Measurements from ENCODE around the gene PRUNE2. TPM values are rescaled to one million over a fixed set of nuclear protein-coding genes. Genes with fewer than 3 reads are reported as not detected.

The PRUNE2 gene
- total RNA-seq, 2 experiments from 2014 or later = 0.38 to 0.44 TPM

DNA sequence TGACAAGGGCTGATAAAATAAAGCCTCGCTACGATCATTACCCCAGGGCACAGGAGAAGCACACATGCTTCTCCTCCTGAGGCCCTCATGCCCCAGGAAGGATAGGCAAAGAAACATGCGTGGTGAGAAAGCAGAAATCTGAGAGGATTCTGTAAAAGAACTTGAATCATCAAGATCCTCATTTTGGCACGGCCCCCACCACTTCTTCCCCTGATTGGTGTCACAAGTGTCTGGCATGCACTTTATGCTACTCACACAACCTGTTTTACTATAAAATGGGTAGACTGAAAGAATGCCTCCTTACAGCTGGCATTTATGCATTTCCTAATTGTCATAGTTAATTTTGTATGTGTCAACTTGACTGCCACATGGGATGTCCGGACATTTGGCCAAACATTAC lies 109.6 kb downstream of the PRUNE2 start:
- Histone ChIP-seq H2AFZ (ENCODE audit: low read length) (no peak overlapping the region), H3K4me3 (ENCODE audit: low read depth, low read length, poor library complexity, severe bottlenecking) (no peak overlapping the region), H4K20me1 (ENCODE audit: insufficient read depth, low read length) (no peaks in the 10 kb centered on the region), H3K36me3 (ENCODE audit: insufficient read depth, low read length) (no peaks in the 10 kb centered on the region), H3K27ac (ENCODE audit: low read depth, low read length, poor library complexity, severe bottlenecking) (no peak overlapping the region), H3K4me1 (ENCODE audit: insufficient read depth, low read length, poor library complexity, severe bottlenecking) (no peaks in the 10 kb centered on the region), H3K79me2 (ENCODE audit: insufficient read depth, low read depth, low read length) (no peaks in the 10 kb centered on the region), H3K9me3 (ENCODE audit: low read length) (no peaks in the 10 kb centered on the region), H3K4me2 (ENCODE audit: low read length) (no peak overlapping the region), H3K9me2 (ENCODE audit: insufficient read depth, low read length) (no peaks in the 10 kb centered on the region)
- no peak for TF ChIP-seq EZH2phosphoT487 (IDR thresholded peaks at IDR 0.05; ENCODE audit: borderline replicate concordance, low read depth, low read length)
- intact Hi-C loops (cut with micrococcal nuclease; ENCODE audit: unreplicated experiment) = no loop called here
- POLR2A ChIA-PET = interaction anchor here (0.6 kb wide), 1 partner anchor 77 kb away, joined by 4 read pairs; no protein-coding TSS in a partner anchor
- CTCF ChIA-PET (ENCODE audit: unreplicated experiment) = no interaction called here
- DNase-seq (ENCODE audit: low spot score) = no peak
- no TSS peak for BruUV-seq (replicated peaks)

DNA sequence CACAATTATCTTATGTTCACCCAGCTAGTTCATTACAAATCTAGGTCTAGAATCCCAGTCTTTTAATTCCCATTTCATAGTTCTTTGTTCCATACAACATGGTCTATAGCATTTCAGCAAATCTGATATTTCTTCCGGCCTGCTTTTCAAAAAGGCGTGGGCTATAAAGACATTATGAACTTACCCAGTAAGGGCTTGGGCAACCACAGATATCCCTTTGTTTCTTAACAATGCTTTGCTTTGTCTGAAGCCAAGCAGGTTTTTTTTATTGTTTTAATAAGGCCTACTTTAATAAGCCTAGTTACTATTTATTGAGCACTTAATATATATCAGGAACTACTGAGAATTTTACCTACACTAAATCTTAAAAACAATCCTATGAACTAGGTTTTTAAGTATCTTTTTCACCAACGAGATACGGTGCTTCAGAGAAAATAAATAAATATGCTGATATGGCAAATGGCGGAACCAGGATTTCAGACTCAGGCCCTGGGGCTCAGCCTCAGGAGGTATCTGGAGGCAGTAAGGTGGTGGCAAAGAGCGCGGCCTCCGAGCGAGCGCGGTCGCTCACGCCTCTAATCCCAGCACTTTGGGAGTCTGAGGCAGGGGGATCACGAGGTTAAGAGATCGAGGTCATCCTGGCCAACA lies 112.0 kb downstream of the PRUNE2 start:
- H3K9me3 ChIP-seq (ENCODE audit: low read length) = no peaks in the 10 kb centered on the region
- POLR2A ChIA-PET = interaction anchor here (0.6 kb wide), 1 partner anchor 19 kb away, joined by 3 read pairs; no protein-coding TSS in a partner anchor
- TF ChIP-seq, protein P1, sequence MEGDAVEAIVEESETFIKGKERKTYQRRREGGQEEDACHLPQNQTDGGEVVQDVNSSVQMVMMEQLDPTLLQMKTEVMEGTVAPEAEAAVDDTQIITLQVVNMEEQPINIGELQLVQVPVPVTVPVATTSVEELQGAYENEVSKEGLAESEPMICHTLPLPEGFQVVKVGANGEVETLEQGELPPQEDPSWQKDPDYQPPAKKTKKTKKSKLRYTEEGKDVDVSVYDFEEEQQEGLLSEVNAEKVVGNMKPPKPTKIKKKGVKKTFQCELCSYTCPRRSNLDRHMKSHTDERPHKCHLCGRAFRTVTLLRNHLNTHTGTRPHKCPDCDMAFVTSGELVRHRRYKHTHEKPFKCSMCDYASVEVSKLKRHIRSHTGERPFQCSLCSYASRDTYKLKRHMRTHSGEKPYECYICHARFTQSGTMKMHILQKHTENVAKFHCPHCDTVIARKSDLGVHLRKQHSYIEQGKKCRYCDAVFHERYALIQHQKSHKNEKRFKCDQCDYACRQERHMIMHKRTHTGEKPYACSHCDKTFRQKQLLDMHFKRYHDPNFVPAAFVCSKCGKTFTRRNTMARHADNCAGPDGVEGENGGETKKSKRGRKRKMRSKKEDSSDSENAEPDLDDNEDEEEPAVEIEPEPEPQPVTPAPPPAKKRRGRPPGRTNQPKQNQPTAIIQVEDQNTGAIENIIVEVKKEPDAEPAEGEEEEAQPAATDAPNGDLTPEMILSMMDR (conservative IDR thresholded peaks at IDR 0.05; ENCODE audit: low read length) = no peak
- TF ChIP-seq EZH2phosphoT487 (IDR thresholded peaks at IDR 0.05; ENCODE audit: borderline replicate concordance, low read depth, low read length) = no peak
- H3K9me2 ChIP-seq (ENCODE audit: insufficient read depth, low read length) = no peaks in the 10 kb centered on the region
- DNase-seq (ENCODE audit: low spot score) = no peak
- no TSS peak for BruUV-seq (replicated peaks)
- H3K36me3 ChIP-seq (ENCODE audit: insufficient read depth, low read length) = no peaks in the 10 kb centered on the region
- no peak overlapping the region for H2AFZ ChIP-seq (ENCODE audit: low read length)
- CTCF ChIA-PET (ENCODE audit: unreplicated experiment) = no interaction called here
- intact Hi-C loops (cut with micrococcal nuclease; ENCODE audit: unreplicated experiment) = no loop called here
- H3K4me2 ChIP-seq (ENCODE audit: low read length) = no peak overlapping the region
- H3K79me2 ChIP-seq (ENCODE audit: insufficient read depth, low read depth, low read length) = no peaks in the 10 kb centered on the region
- no peaks in the 10 kb centered on the region for H4K20me1 ChIP-seq (ENCODE audit: insufficient read depth, low read length)
- no peak overlapping the region for H3K4me3 ChIP-seq (ENCODE audit: low read depth, low read length, poor library complexity, severe bottlenecking)
- no peaks in the 10 kb centered on the region for H3K4me1 ChIP-seq (ENCODE audit: insufficient read depth, low read length, poor library complexity, severe bottlenecking)
- H3K27ac ChIP-seq (ENCODE audit: low read depth, low read length, poor library complexity, severe bottlenecking) = no peak overlapping the region

DNA sequence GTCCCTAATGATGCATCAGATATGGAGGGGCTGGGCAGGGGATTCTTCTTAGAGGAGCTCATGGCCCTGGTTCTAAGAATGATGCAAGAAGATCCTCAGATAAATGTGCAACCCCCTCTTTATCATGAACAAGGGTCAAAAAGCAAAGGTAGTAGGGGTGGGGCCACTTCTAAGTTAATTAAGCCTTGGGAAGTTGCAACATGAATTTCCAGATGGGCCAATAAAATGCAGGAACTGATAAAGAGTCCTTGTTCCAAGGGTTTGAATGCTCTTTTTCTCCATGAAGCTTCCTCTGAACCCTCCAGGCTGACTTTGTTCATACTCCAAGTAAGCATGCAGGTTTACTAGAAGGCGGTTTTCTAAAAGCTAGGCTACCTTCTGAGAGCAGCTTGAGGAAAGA lies 116.1 kb downstream of the PRUNE2 start:
- no peak overlapping the region for H2AFZ ChIP-seq (ENCODE audit: low read length)
- no peak overlapping the region for H3K4me2 ChIP-seq (ENCODE audit: low read length)
- intact Hi-C loops (cut with micrococcal nuclease; ENCODE audit: unreplicated experiment) = no loop called here
- no peak for DNase-seq (ENCODE audit: low spot score)
- H3K9me2 ChIP-seq (ENCODE audit: insufficient read depth, low read length) = no peaks in the 10 kb centered on the region
- no peaks in the 10 kb centered on the region for H3K36me3 ChIP-seq (ENCODE audit: insufficient read depth, low read length)
- ChIA-PET CTCF (ENCODE audit: unreplicated experiment) (no interaction called here), POLR2A (no interaction called here)
- H3K9me3 ChIP-seq (ENCODE audit: low read length) = no peaks in the 10 kb centered on the region
- H3K4me3 ChIP-seq (ENCODE audit: low read depth, low read length, poor library complexity, severe bottlenecking) = no peak overlapping the region
- no peak overlapping the region for H3K27ac ChIP-seq (ENCODE audit: low read depth, low read length, poor library complexity, severe bottlenecking)
- H3K4me1 ChIP-seq (ENCODE audit: insufficient read depth, low read length, poor library complexity, severe bottlenecking) = no peaks in the 10 kb centered on the region
- TF ChIP-seq, protein P1 (conservative IDR thresholded peaks at IDR 0.05; ENCODE audit: low read length) = no peak
- TF ChIP-seq EZH2phosphoT487 (IDR thresholded peaks at IDR 0.05; ENCODE audit: borderline replicate concordance, low read depth, low read length) = no peak
- no TSS peak for BruUV-seq (replicated peaks)
- no peaks in the 10 kb centered on the region for H3K79me2 ChIP-seq (ENCODE audit: insufficient read depth, low read depth, low read length)
- H4K20me1 ChIP-seq (ENCODE audit: insufficient read depth, low read length) = no peaks in the 10 kb centered on the region

All from OCI-LY7 (cell line).